ENCODE results near the gene KCNIP1.

KCNIP1 gene

DNA sequence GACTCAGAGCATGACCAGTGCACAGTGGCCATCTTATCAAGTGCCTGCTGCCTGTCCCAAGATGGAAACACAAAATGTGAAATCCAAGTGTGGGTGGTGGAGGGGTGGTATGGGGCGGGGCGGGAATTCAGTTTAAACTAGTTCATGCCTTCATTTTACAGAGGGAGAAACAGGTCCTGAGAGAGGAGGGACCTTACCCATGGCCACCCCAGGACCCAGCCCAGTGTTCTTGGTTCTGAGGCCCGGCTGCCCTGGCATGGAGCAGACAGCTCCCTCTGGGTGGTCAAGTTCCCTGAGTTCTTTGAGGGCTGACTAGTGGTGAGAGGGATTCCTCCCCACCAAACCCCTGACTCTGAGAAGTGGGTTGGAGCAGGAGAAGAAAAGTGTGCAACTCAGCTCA lies 20.8 kb downstream of the KCNIP1 start:
- no peaks in the 10 kb centered on the region for H3K79me2 ChIP-seq (ENCODE audit: insufficient read depth, low read length)
- no peaks in the 10 kb centered on the region for H3K9me2 ChIP-seq (replicated peaks; ENCODE audit: low read depth, low read length)
- no peak overlapping the region for H3K4me3 ChIP-seq (ENCODE audit: low read length, poor library complexity, severe bottlenecking)
- no peak overlapping the region for H3K9ac ChIP-seq (ENCODE audit: low read depth, low read length, poor library complexity, severe bottlenecking)
- no peak overlapping the region for H2AFZ ChIP-seq (ENCODE audit: low read length)
- peaks cover 11% of the 10 kb centered on the region for H3K4me1 ChIP-seq (ENCODE audit: insufficient read depth, low read length, poor library complexity, severe bottlenecking)
- no peaks in the 10 kb centered on the region for H3K9me3 ChIP-seq (ENCODE audit: insufficient read depth, low read depth, low read length)
- no peaks in the 10 kb centered on the region for H3K27me3 ChIP-seq (ENCODE audit: insufficient read depth, low read length, poor library complexity, severe bottlenecking)
- no peaks in the 10 kb centered on the region for H3K36me3 ChIP-seq (ENCODE audit: insufficient read depth, low read length)
- H3F3A ChIP-seq (ENCODE audit: low read depth): no peaks in the 10 kb centered on the region
- no peaks in the 10 kb centered on the region for H4K20me1 ChIP-seq (ENCODE audit: insufficient read depth, low read length, poor library complexity, severe bottlenecking)
- no peak overlapping the region for H3K4me2 ChIP-seq (ENCODE audit: low read depth, low read length, poor library complexity, severe bottlenecking)
- no peak for TF ChIP-seq EZH2phosphoT487 (IDR thresholded peaks at IDR 0.05; ENCODE audit: borderline replicate concordance)
- TF ChIP-seq, protein P1, sequence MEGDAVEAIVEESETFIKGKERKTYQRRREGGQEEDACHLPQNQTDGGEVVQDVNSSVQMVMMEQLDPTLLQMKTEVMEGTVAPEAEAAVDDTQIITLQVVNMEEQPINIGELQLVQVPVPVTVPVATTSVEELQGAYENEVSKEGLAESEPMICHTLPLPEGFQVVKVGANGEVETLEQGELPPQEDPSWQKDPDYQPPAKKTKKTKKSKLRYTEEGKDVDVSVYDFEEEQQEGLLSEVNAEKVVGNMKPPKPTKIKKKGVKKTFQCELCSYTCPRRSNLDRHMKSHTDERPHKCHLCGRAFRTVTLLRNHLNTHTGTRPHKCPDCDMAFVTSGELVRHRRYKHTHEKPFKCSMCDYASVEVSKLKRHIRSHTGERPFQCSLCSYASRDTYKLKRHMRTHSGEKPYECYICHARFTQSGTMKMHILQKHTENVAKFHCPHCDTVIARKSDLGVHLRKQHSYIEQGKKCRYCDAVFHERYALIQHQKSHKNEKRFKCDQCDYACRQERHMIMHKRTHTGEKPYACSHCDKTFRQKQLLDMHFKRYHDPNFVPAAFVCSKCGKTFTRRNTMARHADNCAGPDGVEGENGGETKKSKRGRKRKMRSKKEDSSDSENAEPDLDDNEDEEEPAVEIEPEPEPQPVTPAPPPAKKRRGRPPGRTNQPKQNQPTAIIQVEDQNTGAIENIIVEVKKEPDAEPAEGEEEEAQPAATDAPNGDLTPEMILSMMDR (conservative IDR thresholded peaks at IDR 0.05; ENCODE audit: low read length): no peak

DNA sequence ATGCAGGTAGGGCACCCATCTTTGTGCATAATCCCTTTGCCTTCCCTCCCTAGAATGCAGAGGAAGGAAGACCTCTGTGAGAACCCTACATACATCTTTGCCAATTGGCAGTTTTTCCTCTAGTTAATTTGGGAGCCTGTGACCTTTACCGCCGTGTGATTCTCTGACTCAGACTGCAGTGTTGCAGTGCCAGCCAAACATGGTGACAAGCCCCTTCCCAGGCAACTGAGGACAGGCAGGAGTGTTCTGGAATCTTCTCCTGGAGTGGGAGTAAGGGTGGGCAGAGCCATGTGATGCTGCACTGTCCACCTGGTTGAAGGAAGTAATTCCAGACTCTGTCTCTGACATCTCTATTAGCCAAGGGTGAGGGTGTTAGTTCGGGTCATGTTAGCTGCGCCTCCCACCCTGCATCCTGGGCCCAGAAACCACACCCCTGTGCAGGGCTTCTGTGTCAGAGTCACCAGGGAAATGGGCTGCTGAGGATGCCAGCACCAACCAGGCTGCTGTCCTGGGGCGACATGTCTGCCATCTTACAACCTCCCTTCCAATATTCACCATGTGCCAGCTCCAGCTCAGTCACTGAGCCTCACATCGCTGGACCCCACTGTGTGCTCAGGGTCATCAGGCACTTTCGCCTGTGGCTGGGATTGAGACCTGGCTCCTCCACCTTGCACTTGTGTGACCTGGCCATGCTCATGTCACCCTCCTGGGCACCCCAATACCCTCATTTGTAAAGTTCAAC lies 21.8 kb downstream of the KCNIP1 start:
- Histone ChIP-seq H3K79me2 (ENCODE audit: insufficient read depth, low read length) (no peaks in the 10 kb centered on the region), H2AFZ (ENCODE audit: low read length) (no peak overlapping the region), H4K20me1 (ENCODE audit: insufficient read depth, low read length, poor library complexity, severe bottlenecking) (no peaks in the 10 kb centered on the region), H3K4me1 (ENCODE audit: insufficient read depth, low read length, poor library complexity, severe bottlenecking) (peaks cover 11% of the 10 kb centered on the region), H3F3A (ENCODE audit: low read depth) (no peaks in the 10 kb centered on the region), H3K4me3 (ENCODE audit: low read length, poor library complexity, severe bottlenecking) (no peak overlapping the region), H3K27me3 (ENCODE audit: insufficient read depth, low read length, poor library complexity, severe bottlenecking) (no peaks in the 10 kb centered on the region), H3K4me2 (ENCODE audit: low read depth, low read length, poor library complexity, severe bottlenecking) (no peak overlapping the region), H3K9ac (ENCODE audit: low read depth, low read length, poor library complexity, severe bottlenecking) (no peak overlapping the region), H3K36me3 (ENCODE audit: insufficient read depth, low read length) (no peaks in the 10 kb centered on the region), H3K9me3 (ENCODE audit: insufficient read depth, low read depth, low read length) (no peaks in the 10 kb centered on the region), H3K9me2 (replicated peaks; ENCODE audit: low read depth, low read length) (no peaks in the 10 kb centered on the region)
- TF ChIP-seq EZH2phosphoT487 (IDR thresholded peaks at IDR 0.05; ENCODE audit: borderline replicate concordance): no peak
- TF ChIP-seq, protein P1 (conservative IDR thresholded peaks at IDR 0.05; ENCODE audit: low read length): no peak

DNA sequence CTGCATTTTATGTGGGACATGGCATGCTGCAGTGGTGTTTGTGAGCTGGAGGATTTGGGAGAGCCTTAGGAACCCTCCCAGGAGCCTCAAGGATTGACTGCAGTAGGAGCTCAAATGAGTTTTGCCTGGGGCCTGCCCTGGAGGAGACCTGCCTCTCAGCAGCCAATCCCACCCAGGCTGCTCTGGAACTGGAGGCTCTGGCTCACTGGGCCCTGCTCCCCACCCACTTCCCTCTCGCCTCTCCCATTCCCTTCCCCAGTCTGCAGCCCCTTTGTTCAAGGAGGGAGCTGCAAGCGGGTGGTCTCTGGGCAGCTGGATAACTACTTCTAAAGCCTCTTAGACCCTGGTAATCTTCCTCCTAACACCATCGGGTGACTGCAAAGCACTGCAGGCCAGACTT lies 24.2 kb downstream of the KCNIP1 start:
- no peaks in the 10 kb centered on the region for H3K9me2 ChIP-seq (replicated peaks; ENCODE audit: low read depth, low read length)
- no peak overlapping the region for H3K4me2 ChIP-seq (ENCODE audit: low read depth, low read length, poor library complexity, severe bottlenecking)
- H3K27me3 ChIP-seq (ENCODE audit: insufficient read depth, low read length, poor library complexity, severe bottlenecking): no peaks in the 10 kb centered on the region
- no peaks in the 10 kb centered on the region for H3K36me3 ChIP-seq (ENCODE audit: insufficient read depth, low read length)
- no peak overlapping the region for H3K9ac ChIP-seq (ENCODE audit: low read depth, low read length, poor library complexity, severe bottlenecking)
- H3K79me2 ChIP-seq (ENCODE audit: insufficient read depth, low read length): no peaks in the 10 kb centered on the region
- H3K4me3 ChIP-seq (ENCODE audit: low read length, poor library complexity, severe bottlenecking): no peak overlapping the region
- H3F3A ChIP-seq (ENCODE audit: low read depth): no peaks in the 10 kb centered on the region
- no peak overlapping the region for H2AFZ ChIP-seq (ENCODE audit: low read length)
- H3K4me1 ChIP-seq (ENCODE audit: insufficient read depth, low read length, poor library complexity, severe bottlenecking): peaks cover 11% of the 10 kb centered on the region
- no peaks in the 10 kb centered on the region for H3K9me3 ChIP-seq (ENCODE audit: insufficient read depth, low read depth, low read length)
- H4K20me1 ChIP-seq (ENCODE audit: insufficient read depth, low read length, poor library complexity, severe bottlenecking): no peaks in the 10 kb centered on the region
- TF ChIP-seq EZH2phosphoT487 (IDR thresholded peaks at IDR 0.05; ENCODE audit: borderline replicate concordance): no peak
- TF ChIP-seq, protein P1 (conservative IDR thresholded peaks at IDR 0.05; ENCODE audit: low read length): no peak

Data from Loucy (cell line).